D341Med (cell line): ENCODE data around the gene AGBL1.
A peak's percentile ranks its signal among the peaks of the same experiment; 100 is the strongest.

ENCODE experiments used
- DNase-seq: peaks from one replicate; pipeline ENCODE4 v3.0.0; 2012; ENCODE audit warnings: low spot score

AGBL1 gene

DNA sequence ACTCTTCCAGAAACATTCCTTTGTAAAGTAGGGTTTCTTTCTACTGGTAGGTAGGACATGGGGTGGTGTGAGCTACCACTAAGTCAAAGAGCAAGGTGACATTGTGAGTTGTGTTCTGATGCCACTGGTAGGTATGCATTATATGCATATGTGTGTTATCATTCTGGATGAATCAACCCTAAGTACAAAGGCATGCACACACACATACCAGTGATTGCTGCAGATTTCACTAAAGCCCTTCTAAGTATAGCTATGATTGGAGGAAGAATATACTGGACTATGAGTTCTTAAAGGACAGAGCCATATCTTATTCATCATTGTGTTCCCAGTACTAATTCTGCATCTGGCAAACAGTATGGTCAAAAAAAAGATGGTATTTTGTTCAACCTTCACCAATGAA, 646.0 kb downstream of the AGBL1 start:
- DNase-seq = no peak

DNA sequence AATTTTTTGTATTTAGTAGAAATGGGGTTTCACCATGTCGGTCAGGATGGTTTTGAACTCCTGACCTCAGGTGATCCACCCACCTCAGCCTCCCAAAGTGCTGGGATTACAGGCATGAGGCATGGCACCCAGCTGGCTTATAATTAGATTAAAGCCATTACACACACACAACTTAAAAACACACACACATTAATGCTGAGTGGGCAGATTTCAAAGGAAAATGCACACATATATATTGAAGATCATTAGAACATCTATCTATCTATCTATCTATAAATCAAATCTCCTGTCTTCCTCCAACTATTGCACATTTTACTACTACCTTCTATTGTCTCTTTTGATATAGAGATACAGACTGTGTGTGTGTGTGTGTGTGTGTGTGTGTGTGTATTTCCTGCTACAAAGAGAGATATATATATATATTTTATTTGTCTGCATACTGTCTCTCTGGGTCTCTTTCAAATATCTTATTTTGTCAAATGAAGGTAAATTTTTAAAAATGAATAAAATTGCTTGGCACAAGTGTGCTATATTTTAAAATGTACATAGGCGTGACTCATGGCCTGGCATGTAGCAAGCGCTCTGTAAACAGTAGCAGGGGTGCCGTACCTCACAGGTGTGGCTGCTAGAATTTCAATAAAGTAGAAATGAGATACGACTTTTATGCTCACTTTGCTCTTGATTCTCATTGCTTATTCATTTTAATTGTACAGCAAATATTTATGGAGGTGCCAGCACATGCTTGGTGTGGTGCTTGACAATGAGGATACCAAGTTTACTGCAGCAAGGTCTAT, 655.8 kb downstream of the AGBL1 start:
- DNase-seq = no peak

DNA sequence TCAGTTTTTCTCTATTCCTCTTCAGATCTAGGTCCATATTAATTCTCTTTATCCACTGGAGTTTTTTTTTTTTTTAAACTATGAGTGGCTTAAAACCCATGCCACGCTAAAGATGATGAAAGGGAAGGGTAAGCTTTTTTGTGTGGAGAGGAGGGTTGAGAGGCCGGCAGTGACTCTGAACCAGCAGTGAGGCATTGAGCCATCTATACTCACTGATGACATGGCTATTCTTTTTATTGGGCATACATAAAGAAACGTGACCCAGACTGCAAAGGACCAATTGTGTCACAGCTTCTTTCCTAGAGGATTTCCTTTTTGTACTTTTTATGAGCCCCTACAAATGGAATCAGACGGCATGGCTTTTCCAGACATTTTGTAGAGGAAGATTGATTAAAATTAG, 662.2 kb downstream of the AGBL1 start:
- DNase-seq = no peak

DNA sequence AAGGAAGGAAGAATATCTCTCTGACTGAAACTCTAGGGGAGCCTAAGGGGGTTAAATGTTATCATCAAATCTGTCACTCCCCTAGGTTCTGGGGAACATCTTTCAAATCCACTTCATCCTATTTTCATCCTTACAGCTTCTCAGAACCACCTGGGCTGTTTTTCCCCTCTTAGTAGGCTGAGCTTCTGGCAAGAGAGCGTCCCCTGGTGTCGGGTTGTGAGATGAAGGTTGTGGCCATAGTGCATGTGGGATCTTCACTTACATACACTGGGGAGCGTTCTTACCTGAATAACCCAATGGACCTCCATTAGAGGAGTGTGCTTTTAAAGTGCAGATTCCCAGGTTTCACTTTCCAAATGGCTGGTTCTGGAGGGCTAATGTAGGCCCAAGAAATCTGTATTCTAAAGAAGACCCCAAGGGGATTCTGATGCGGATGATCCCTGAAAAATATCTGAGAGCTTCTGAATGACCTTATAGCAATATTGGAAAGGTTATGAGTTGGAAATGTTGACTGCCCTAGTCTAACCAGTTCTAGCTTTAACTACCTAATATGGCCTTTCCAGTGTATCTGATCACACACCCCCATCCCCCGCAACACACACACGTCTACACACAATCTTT, 663.7 kb downstream of the AGBL1 start:
- peak; percentile 13 for DNase-seq

DNA sequence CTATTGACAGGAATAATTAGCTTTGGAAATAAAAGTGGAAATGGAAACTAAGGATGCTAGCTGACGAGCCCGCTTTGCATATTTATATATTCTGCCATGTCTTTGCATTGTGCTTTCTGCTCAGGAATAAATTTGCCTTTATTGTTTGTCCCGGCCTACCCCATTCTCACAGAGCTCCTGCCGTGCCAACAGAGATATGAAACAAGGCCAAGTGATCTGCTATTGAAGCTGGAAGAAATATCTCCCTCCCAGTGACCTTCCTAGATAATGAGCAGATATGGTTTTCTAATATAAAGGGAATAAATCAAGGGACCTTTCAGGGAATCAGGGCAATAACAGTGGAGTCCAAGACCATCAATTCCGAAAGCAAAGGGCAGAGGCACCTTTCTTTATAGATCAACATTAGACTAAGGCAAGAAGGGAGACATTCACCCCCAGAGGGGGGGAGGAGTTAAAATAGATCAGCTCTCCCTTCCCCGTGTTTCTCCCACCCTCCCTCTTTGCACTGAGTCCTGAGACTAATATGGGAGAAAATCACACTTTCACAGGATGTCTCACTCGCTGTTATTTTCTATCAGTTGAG, 664.6 kb downstream of the AGBL1 start:
- no peak for DNase-seq

DNA sequence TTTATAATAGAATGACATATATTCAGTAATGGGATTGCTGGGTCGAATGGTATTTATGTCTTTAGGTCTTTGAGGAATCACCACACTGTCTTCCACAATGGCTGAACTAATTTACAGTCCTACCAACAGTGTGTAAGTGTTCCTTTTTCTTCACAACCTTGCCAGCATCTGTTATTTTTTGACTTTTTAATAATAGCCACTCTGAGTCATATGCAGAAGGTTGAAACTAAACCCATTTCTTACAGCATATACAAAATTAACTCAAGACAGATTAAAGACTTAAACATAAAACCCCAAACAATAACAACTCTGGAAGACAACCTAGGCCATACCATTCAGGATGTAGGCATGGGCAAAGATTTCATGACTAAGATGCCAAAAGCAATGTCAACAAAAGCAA, 671.4 kb downstream of the AGBL1 start:
- DNase-seq = no peak

DNA sequence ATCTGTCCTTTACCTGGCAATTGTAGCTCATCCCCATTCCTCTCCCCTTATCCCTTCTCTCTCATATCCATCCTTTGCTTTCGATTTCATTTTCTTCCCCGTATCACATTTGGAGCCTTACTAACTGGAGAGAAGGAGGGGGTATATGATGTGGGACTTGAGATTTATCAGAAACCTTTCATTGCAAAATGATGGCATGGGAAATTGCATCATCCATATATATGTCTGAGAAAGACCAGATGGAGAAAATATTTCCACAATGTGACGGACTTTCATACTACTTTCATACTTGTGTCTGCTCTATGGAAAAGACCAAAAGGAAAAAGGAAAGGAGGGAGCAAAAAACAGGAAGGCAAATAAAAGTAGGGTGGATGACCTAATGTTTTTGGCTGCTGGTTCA, 675.2 kb downstream of the AGBL1 start:
- no peak for DNase-seq

DNA sequence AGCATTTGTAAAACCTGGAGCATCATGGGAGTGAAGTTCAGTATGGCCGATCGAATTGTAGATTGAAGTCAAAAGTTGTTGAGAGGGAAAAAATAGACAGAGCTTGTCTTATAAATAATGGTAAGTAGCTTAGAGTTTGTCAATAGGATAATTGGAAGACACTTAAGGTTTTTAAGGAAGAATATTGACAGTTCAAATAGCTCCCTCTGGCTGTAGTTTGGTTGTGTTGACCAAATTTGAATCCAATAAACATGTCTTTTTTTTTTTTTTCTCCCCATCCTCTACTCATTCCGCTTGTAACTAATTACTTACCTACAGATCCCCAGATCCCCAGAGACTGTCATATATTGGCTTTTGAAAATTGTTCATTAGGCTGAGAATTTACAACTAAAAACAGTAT, 677.0 kb downstream of the AGBL1 start:
- DNase-seq = no peak

DNA sequence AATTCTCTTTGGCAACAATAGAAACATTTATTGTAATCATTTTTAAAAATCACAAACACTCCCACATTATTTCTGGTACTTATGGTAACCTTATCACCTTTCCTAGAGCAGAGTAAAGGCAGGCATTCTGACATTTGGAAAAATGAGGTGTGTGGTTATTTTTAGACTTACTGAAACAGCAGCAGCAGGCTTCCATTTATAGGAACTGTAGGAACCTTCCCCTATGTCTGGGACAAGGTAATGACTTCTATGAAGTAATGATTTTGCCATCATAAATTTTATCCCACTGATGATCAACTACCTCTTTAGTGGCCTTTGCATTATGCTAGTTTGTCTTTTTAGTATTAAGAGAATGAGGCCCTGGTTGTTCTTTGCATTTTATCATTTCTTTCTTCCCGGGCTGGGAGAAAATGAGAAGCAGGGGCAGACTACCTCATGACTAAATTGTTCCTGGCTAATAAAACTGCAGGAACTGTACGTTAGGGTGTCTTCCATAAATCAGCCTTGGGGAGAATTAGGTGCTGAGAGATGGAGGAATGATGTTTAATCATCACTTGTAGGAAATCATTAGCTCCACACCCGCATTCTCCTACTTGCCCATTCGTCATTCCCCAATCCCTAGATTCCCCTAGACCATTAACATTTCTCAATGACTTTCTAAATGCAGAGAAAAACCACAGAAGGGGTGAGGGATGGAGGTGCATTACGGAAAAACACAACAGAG, 680.3 kb downstream of the AGBL1 start:
- DNase-seq = no peak

DNA sequence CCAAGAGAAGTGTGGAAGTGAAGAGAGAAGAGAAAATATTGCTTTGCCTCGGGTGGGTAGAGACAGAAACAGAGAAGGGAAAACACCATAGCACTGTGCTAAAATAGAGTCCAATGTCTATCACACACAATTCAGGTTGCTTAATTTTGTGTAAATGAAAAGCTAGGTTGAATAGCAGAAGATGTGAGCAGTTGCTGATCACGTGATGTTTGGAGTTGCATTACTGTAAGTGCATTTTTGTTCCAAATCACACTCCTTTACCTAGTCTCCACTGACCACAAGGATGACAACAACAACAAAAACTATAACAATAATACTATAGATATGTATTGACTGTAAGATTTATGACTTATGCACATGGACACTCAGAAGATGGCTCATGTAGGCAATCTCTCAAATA, 683.2 kb downstream of the AGBL1 start:
- no peak for DNase-seq

DNA sequence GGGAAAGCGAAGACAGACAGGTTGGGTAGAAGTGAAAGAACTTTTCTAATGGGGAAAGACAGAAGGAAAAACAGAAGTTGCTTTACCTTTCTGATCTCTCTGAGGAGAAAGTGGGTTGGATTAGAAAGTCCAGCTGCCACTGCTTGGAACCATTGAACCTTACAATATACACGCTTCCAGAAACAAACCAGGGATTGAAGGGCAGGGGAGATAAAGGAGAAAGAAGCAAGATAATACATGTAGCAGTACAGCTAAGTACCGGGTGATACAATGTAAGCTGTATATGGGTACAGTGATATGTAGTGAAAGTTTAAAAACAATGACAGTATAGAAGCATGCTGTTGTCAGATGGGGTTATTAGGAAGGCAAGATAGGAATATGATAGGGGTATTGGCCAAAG, 684.4 kb downstream of the AGBL1 start:
- no peak for DNase-seq

DNA sequence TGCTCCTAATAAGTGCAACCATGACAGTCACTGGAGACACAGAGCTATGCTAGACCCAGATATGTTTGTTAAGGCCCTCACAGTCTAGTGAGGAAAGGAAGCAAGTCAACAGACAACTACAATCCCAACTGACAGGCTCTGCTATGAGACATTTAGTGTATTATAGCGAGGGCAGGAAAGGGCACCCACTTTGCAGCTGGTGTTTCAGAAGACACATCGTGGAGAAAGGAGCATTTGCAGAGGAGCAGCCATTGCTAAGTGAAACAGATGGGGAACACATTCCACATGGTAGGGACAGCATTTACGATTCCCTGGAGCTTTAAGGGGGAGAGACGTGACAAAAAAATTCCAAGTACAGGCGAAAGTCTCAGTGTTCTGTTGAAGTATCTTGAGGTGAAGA, 685.6 kb downstream of the AGBL1 start:
- DNase-seq = no peak

DNA sequence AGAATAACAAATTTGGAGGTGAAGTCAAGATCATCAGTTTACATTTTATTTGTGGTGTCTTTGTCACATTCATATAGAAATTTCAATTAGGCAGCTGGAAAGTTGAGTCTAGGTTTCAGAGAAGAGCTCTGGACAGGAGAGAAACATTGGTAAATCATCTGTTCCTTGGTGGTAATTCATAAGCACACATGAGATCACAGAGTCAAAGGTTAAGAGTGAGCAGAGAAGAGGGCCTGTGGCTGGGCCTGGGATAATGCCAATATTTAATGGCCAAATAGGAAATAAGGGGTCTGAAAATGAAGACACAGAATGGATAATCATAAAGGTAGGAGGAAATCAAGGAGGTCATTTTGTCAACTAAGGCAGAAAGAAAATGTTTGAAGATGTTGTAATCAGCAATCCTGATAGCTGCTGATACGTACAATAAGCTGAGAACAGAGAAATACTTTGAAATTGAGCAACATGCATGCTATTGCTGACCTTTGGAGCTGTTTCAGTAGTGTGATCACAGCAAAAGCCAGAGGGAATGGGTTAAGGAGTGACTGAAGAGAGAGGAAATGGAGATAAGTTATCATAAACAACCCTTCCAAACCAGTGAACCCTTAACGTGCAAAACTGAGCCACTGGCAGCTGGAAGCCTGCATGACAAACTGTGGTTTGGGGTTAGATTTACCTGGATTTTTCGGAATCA, 692.8 kb downstream of the AGBL1 start:
- DNase-seq = no peak

DNA sequence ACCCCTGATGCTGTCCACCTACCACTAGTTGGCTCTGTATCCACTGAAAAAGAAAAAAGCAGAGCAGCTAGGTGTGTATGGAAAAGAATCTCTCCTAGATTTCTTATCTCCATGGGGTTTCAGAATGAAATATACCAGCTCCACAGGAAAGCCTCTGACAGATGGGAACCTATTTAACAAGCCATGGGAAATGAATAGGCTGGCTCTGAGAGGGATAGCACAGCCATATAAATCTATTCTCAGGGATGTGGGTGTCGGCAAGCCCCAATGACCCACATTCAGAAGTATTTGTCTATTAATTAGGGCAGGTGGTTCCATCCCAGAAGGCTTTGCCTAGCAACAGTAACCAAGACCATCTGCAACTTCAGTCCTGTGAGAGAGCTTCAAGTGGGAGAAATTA, 694.1 kb downstream of the AGBL1 start:
- DNase-seq = no peak

DNA sequence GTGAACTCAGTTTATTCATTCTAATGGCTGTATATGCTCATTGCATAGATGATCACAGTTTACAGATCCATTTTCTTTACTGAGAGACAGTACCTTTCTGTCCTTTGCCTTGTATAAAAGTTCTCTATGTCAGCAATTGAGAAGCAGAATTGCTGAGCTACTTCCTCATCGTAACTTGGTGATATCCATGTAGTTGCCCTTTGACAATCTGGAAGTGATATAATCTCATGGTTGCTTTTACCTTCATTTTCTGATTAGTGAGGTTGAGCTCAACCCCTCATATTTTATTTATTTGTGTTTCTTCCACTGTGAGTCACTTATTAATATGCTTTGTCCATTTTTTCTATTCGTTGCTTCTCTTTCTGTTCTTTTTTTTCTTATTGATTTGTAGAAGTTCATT, 696.5 kb downstream of the AGBL1 start:
- no peak for DNase-seq

DNA sequence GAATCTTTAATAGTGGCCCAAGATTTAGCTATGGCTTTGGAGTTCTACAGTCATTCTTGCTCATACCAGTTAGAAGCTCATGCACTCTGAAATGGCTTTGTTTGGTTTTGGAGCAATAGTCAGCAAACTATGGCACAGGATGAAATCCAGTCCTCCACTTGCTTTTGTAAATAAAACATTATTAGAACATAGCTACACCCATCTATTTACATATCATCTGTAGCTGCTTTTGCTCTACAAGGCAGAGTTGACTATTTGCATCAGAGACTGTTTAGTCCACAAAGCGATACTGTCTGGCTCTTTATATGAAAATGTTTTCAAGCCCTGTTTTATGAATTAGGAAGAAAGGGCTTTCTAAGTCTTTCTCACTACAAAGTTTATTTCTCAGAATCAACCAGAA, 716.9 kb downstream of the AGBL1 start:
- DNase-seq = no peak

DNA sequence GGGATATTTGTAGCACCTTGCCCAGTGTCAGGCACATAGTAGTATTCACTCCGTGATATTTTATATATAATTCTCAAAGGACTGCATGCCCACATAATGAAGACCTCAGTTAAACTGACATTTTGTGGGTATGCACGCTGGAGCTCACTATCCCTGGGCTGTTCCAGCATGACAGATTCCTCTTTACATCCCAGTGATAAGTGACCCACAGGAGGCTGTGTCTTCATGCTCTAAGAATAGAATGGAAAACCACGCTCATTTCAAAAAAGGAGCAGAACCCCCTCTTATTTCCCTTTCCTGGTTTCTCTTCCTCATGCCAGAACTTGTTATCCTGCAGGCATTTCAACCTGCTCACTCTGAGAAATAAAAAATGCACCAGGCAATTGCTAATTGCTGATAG, 717.5 kb downstream of the AGBL1 start:
- no peak for DNase-seq

DNA sequence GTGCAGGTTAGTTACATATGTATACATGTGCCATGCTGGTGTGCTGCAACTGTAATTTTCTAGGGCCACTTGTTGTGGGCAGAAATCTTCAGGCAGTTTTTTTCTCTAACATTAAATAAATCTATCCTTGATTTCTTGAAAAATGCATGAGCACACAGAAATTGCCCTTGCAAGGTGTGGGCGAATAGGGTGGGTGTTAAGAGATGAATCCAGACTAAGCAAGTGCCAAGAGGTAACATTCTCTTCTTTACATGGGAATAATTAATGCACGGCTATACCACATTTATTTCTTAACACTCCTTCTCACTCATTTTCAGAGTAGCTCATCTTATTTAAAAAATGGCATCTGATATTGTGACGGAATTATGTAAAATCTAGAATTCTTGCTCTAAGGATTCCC, 719.6 kb downstream of the AGBL1 start:
- DNase-seq = no peak

DNA sequence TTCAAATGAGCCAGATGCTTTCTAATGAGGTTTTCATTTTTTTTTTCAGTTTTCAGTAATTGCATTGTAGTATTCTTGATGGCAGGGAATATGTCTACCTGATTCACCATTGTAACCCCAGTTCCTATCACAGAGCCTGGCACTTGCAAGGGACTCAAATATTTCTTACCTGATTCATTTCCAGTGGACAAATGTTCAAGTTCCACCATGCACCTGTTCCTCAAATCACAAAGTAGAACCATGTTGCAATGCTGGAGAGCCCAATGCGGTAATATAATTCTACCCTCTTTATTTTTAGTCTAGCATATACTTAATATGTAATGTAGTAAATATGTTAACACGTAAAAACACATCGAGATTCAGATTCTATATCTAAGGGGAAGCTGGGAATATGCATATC, 722.6 kb downstream of the AGBL1 start:
- DNase-seq = no peak

DNA sequence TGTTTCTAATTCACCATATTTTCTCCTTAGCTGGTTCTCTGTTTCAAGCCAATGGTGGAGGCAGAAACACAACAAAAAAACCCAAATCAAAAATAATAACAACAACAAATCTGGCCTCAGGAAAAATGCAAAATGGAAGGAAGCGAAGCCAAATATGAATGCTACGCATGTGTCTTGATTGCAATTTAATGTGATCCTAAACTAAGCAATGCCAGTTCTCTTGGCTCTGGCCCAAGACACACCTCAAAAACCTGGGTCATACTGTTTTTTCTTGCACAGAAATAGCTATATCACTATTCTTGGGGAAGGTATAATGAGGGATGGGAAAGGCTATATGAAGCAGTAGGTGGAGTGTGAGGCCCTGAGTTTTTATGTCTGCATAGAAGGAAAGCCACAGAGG, 724.7 kb downstream of the AGBL1 start:
- no peak for DNase-seq

DNA sequence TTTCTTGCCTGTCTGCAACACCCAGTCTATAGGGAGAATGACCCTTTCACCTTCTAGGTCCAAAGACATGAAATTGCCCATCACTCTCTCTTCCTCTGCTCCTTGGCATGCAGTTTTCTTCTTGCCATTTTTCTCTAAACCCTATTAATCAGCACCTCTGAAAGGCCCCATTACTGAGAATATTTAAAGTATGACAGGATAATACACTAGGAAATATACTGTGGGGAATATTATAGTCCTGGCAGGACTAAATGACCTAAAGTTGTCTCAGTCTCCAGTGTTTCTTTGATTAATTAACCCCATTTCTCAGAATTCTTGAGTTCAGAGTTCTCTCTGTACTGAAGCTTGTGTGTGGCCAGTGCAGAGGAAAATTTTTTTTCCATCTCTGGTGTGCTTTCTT, 730.7 kb downstream of the AGBL1 start:
- no peak for DNase-seq

DNA sequence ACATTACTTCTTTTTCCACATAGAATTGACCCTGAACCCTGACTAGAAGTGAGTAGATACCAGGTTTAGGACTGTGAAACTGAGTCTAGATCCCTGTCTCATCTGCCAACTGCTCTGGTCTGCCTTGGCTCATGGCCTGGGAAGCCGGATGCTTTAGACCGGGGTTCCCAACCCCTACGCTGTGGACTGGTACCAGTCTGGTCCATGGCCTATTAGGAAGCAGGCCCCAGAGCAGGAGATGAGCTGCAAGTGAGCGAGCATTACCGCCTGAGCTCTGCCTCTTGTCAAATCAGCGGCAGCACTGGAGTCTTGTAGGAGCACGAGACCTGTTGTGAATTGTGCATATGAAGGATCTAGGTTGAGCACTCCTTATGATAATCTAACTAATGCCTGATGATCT, 734.2 kb downstream of the AGBL1 start:
- DNase-seq = no peak
